MM.1S (cell line): ENCODE measurements around the gene CMTR1.

Source experiments
- DNase-seq: peaks from one replicate; pipeline ENCODE4 v3.0.0-alpha.2; 2015
- H2AFZ ChIP-seq: fragments of 300-600 bp; sonication (generic); 2 replicates; pipeline ENCODE4 v1.6.0; 2016; ENCODE audit warnings: antibody characterized with exemption, low read length
- H3F3A ChIP-seq: fragments of 300-600 bp; sonication (generic); 2 replicates; pipeline ENCODE4 v1.6.1; 2016; ENCODE audit warnings: mild to moderate bottlenecking, antibody characterized with exemption, low read length, moderate library complexity, mixed read lengths; ENCODE audit not compliant: insufficient read depth
- H3K27ac ChIP-seq: fragments of 300-600 bp; sonication (generic); 2 replicates; pipeline ENCODE4 v1.5.1; 2016; ENCODE audit warnings: mild to moderate bottlenecking, low read length
- H3K27me3 ChIP-seq: fragments of 300-600 bp; sonication (generic); replicated peaks from 2 replicates; pipeline ENCODE4 v1.6.0; 2016; ENCODE audit warnings: low read length; ENCODE audit not compliant: insufficient read depth
- H3K36me3 ChIP-seq: fragments of 300-600 bp; sonication (generic); replicated peaks from 2 replicates; pipeline ENCODE4 v1.6.1; 2016; ENCODE audit warnings: mild to moderate bottlenecking, low read length, mixed read lengths; ENCODE audit not compliant: insufficient read depth
- H3K4me1 ChIP-seq: fragments of 300-600 bp; sonication (generic); 2 replicates; pipeline ENCODE4 v1.6.1; 2016; ENCODE audit warnings: low read length, mixed read lengths
- H3K4me2 ChIP-seq: fragments of 300-600 bp; sonication (generic); 2 replicates; pipeline ENCODE4 v1.6.0; 2016; ENCODE audit warnings: low read depth, low read length
- H3K4me3 ChIP-seq: fragments of 300-600 bp; sonication (generic); 2 replicates; pipeline ENCODE4 v1.5.1; 2016; ENCODE audit warnings: low read length, mixed read lengths
- H3K79me2 ChIP-seq: fragments of 300-600 bp; sonication (generic); 2 replicates; pipeline ENCODE4 v1.6.1; 2016; ENCODE audit warnings: mixed run types, low read length, mixed read lengths
- H3K9ac ChIP-seq: fragments of 300-600 bp; sonication (generic); 2 replicates; pipeline ENCODE4 v1.6.1; 2016; ENCODE audit warnings: low read length, mixed read lengths
- H3K9me2 ChIP-seq: fragments of 300-600 bp; sonication (generic); replicated peaks from 2 replicates; pipeline ENCODE4 v1.6.1; 2016; ENCODE audit warnings: mild to moderate bottlenecking, low read length, mixed read lengths; ENCODE audit not compliant: insufficient read depth
- H3K9me3 ChIP-seq: fragments of 300-600 bp; sonication (generic); replicated peaks from 2 replicates; pipeline ENCODE4 v1.6.1; 2016; ENCODE audit warnings: mild to moderate bottlenecking, low read length, mixed read lengths; ENCODE audit not compliant: insufficient read depth
- H4K20me1 ChIP-seq: fragments of 300-600 bp; sonication (generic); 2 replicates; pipeline ENCODE4 v1.6.1; 2016; ENCODE audit warnings: mild to moderate bottlenecking, low read length, moderate library complexity, mixed read lengths; ENCODE audit not compliant: insufficient read depth
- EZH2 ChIP-seq: fragments of 300-600 bp; sonication (generic); optimal IDR thresholded peaks from 2 replicates; pipeline ENCODE3; 2017; ENCODE audit warnings: low read depth, mild to moderate bottlenecking, antibody characterized with exemption, low read length, mixed read lengths
- EZH2phosphoT487 ChIP-seq: fragments of 300-600 bp; sonication (generic); IDR thresholded peaks from 2 replicates; pipeline ENCODE4 v1.6.1; 2018; ENCODE audit warnings: antibody characterized with exemption, low read length
- TF ChIP-seq, protein P1 (sequence below): fragments of 300-600 bp; sonication (generic); IDR thresholded peaks from 2 replicates; pipeline ENCODE4 v1.5.1; 2016; ENCODE audit warnings: antibody characterized with exemption, low read length, mixed read lengths

CMTR1 gene

DNA sequence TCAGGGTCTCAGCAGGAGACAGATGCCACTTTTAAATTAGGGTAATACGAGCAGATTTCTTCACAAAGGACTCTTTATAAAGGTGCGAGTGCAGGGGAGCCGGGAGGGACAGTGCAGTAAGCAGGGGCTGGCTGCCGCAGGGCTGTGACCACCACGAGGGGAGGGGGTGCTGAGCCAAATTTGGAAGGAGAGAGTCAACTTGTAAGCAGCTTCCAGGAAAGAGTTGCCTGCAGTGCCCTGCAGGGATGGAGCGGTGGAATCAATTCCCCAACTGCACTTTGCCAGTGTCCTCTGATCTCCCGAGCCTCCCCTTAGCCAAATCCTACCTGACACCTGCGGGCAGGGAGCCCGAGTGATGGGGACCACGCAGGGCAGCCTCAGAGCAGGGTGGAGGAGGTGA is 80.6 kb downstream of the CMTR1 start:
- Histone ChIP-seq H2AFZ (no peak overlapping the region), H3K9ac (no peak overlapping the region), H3K4me1 (no peaks in the 10 kb centered on the region), H3K4me3 (no peak overlapping the region), H3K27me3 (no peaks in the 10 kb centered on the region), H3K79me2 (no peaks in the 10 kb centered on the region), H4K20me1 (no peaks in the 10 kb centered on the region), H3K9me3 (no peaks in the 10 kb centered on the region), H3F3A (no peaks in the 10 kb centered on the region), H3K27ac (no peak overlapping the region), H3K36me3 (no peaks in the 10 kb centered on the region), H3K4me2 (no peak overlapping the region), H3K9me2 (no peaks in the 10 kb centered on the region)
- no peak for DNase-seq
- TF ChIP-seq EZH2phosphoT487 (no peak), EZH2 (no peak)
- TF ChIP-seq, protein P1, sequence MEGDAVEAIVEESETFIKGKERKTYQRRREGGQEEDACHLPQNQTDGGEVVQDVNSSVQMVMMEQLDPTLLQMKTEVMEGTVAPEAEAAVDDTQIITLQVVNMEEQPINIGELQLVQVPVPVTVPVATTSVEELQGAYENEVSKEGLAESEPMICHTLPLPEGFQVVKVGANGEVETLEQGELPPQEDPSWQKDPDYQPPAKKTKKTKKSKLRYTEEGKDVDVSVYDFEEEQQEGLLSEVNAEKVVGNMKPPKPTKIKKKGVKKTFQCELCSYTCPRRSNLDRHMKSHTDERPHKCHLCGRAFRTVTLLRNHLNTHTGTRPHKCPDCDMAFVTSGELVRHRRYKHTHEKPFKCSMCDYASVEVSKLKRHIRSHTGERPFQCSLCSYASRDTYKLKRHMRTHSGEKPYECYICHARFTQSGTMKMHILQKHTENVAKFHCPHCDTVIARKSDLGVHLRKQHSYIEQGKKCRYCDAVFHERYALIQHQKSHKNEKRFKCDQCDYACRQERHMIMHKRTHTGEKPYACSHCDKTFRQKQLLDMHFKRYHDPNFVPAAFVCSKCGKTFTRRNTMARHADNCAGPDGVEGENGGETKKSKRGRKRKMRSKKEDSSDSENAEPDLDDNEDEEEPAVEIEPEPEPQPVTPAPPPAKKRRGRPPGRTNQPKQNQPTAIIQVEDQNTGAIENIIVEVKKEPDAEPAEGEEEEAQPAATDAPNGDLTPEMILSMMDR = no peak

DNA sequence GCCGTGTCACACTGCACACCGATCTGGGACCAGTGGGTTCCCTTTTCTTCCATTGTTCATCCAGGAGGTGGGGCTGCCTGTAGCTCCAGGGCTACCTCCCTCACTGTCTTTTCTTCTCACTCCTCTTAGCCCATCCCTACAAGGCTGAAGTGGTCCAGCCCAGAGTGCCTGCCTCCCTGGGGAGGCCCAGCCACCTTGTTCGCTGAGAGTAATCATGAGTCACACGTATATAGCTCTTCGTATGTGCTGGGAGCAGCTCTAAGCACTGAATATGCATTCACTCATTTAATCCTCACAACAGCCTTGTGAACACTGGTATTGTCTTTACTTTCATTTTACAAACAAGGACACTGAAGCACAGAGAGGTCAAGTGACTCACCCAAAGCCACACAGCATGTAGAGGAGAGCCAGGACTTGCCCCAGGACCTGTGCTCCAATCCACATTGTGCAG is 81.3 kb downstream of the CMTR1 start:
- Histone ChIP-seq H3K4me1 (no peaks in the 10 kb centered on the region), H3K79me2 (no peaks in the 10 kb centered on the region), H3K9me3 (no peaks in the 10 kb centered on the region), H3K9ac (no peak overlapping the region), H3K4me3 (no peak overlapping the region), H4K20me1 (no peaks in the 10 kb centered on the region), H3K9me2 (no peaks in the 10 kb centered on the region), H3K27ac (no peak overlapping the region), H2AFZ (no peak overlapping the region), H3K27me3 (no peaks in the 10 kb centered on the region), H3K36me3 (no peaks in the 10 kb centered on the region), H3F3A (no peaks in the 10 kb centered on the region), H3K4me2 (no peak overlapping the region)
- no peak for DNase-seq
- TF ChIP-seq EZH2phosphoT487 = no peak
- TF ChIP-seq EZH2 = no peak
- TF ChIP-seq, protein P1 = no peak

GRCh38 chr6:37514837-37515236 is 81.8 kb downstream of the CMTR1 start:
- Histone ChIP-seq H3K79me2 (no peaks in the 10 kb centered on the region), H3K4me3 (no peak overlapping the region), H4K20me1 (no peaks in the 10 kb centered on the region), H3K4me2 (no peak overlapping the region), H3K27ac (no peak overlapping the region), H3K9me2 (no peaks in the 10 kb centered on the region), H3K36me3 (no peaks in the 10 kb centered on the region), H3F3A (no peaks in the 10 kb centered on the region), H2AFZ (no peak overlapping the region), H3K27me3 (no peaks in the 10 kb centered on the region), H3K4me1 (no peaks in the 10 kb centered on the region), H3K9me3 (no peaks in the 10 kb centered on the region), H3K9ac (no peak overlapping the region)
- DNase-seq = no peak
- TF ChIP-seq EZH2 = no peak
- TF ChIP-seq, protein P1 = no peak
- TF ChIP-seq EZH2phosphoT487 = no peak

GRCh38 chr6:37515712-37516075 is 82.7 kb downstream of the CMTR1 start:
- Histone ChIP-seq H3K4me1 (no peaks in the 10 kb centered on the region), H2AFZ (0 out of 2 replicates have a peak overlapping the region, but pooled peaks have one; percentile 8), H3K9me3 (no peaks in the 10 kb centered on the region), H3F3A (no peaks in the 10 kb centered on the region), H3K27me3 (no peaks in the 10 kb centered on the region), H3K79me2 (no peaks in the 10 kb centered on the region), H3K9ac (no peak overlapping the region), H3K36me3 (no peaks in the 10 kb centered on the region), H3K27ac (no peak overlapping the region), H3K9me2 (no peaks in the 10 kb centered on the region), H4K20me1 (no peaks in the 10 kb centered on the region), H3K4me3 (no peak overlapping the region), H3K4me2 (no peak overlapping the region)
- no peak for DNase-seq
- TF ChIP-seq, protein P1 = no peak
- TF ChIP-seq EZH2 (no peak), EZH2phosphoT487 (no peak)
